ENCODE data around the gene ASB6.
"Not testable (repeated sequence)": the region's sequence is repeated elsewhere in the genome, so short reads cannot be mapped to it uniquely, and the experiment has no call there.

The ASB6 gene

DNA sequence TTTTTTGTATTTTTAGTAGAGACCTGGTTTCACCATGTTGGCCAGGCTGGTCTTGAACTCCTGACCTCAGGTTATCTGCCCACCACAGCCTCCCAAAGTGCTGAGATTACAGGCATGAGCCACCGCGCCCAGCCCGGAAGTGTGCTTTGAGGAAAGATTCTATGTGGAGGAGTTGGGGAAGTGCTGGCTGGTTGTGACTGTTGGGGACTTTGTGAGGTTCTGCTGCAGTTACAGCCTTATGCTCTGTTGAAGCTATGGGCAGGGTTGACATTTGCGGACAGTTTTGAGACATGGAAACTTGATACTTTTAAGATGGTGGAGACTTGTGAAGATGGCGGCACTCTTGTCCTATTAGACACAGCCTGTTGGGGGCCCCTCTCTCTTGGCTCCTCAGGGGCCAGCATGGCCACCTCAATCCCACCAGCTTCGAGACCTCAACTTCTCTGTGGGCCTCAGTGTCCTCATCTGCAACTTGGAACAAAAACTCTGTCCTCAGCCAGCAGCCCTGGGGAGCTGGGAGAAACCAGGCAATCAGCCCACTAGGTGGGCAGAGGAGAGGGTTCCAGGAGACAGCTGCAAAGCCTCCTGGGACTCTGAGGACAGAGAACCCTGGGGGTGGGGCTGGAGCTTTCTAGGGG is 45.9 kb downstream of the ASB6 start:
- TF ChIP-seq, protein P1, sequence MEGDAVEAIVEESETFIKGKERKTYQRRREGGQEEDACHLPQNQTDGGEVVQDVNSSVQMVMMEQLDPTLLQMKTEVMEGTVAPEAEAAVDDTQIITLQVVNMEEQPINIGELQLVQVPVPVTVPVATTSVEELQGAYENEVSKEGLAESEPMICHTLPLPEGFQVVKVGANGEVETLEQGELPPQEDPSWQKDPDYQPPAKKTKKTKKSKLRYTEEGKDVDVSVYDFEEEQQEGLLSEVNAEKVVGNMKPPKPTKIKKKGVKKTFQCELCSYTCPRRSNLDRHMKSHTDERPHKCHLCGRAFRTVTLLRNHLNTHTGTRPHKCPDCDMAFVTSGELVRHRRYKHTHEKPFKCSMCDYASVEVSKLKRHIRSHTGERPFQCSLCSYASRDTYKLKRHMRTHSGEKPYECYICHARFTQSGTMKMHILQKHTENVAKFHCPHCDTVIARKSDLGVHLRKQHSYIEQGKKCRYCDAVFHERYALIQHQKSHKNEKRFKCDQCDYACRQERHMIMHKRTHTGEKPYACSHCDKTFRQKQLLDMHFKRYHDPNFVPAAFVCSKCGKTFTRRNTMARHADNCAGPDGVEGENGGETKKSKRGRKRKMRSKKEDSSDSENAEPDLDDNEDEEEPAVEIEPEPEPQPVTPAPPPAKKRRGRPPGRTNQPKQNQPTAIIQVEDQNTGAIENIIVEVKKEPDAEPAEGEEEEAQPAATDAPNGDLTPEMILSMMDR (IDR thresholded peaks at IDR 0.05; ENCODE audit: low read length, missing control alignments), result no peak
- no peak overlapping the region for H3K4me3 ChIP-seq (replicated peaks; ENCODE audit: low read depth, low read length)
- DNase-seq (ENCODE audit: low read depth), result no peak

DNA sequence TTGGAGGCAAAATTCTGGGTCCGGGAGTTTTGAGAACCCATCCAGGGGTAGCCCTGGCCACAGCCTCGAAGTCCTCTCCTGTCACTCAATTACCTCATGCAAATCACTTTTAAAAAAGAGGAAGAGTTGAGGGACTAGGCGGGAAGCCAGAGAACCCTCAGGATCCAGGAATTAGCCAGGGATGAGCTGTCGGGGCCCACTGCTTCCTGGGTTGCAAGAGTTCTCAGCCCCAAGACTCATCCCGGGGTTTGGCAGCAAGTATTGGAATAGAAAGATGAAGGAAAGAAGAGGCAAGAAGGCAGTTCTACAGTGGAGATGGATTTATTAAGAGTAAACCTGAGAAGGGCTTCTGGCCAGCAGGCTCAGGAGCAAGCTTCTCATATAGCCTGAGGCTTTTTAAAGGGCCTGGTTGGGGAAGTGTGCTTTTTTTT is 46.6 kb downstream of the ASB6 start:
- DNase-seq (ENCODE audit: low read depth), result no peak
- H3K4me3 ChIP-seq (replicated peaks; ENCODE audit: low read depth, low read length), result no peak overlapping the region
- TF ChIP-seq, protein P1 (IDR thresholded peaks at IDR 0.05; ENCODE audit: low read length, missing control alignments), result no peak

DNA sequence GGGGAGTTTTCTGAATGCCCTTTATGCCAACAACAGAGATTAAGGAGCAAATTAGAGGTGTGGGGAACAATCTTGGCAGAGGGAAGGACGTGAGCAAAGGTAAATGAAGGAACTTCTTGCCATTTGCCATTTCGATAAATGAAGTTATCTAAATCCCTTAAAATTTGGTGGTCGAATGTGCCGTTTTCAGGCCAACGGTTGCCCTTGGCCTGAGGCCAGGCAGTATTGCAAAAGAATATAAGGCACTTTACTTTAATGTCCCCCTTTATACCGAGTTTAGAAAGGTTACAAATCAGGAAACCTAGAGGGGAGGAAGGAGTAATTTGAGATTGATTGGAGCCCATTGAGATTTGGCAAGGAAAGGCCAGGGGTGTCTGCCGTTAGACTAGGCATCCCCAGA is 47.3 kb downstream of the ASB6 start:
- no peak overlapping the region for H3K4me3 ChIP-seq (replicated peaks; ENCODE audit: low read depth, low read length)
- no peak for DNase-seq (ENCODE audit: low read depth)
- TF ChIP-seq, protein P1 (IDR thresholded peaks at IDR 0.05; ENCODE audit: low read length, missing control alignments), result no peak

DNA sequence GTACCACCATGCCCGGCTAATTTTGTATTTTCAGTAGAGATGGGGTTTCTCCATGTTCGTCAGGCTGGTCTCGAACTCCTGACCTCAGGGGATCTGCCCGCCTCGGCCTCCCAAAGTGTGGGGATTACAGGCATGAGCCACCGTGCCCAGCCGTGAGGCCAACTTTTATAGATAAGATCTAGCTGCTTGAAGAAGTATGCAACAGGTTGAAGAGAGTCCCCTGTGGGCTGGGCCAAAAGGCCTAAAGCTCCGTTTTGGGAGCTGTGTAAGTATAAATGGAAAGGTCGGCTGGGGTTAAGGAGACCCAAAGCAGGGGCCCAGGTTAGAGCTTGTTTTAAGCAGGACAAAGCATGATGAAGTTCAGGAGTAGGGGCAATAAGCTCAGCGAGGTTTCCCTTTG is 49.2 kb downstream of the ASB6 start:
- not testable (repeated sequence) for H3K4me3 ChIP-seq (replicated peaks; ENCODE audit: low read depth, low read length)

DNA sequence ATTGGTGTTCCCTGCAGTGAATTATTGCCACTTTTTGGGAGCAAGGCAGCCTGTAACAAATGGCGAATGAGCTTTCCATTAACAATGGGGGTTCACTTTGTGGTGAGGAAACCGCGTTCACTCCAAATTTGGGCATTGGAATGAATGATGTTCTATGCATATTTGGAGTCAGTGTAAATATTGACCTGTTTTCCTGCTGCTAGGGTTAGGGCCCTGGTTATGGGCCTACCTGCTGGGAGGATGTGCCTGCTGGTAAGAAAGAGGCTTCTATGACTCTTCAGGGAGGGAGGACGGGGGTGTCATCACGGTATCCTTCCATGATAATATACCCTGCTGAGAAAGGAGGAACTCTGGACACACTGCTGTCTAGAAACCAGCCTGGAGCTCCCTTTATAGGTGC is 50.0 kb downstream of the ASB6 start:
- no peak for DNase-seq (ENCODE audit: low read depth)
- H3K4me3 ChIP-seq (replicated peaks; ENCODE audit: low read depth, low read length), result no peak overlapping the region
- TF ChIP-seq, protein P1 (IDR thresholded peaks at IDR 0.05; ENCODE audit: low read length, missing control alignments), result no peak

More for the DNA sequence above, 49.2 kb downstream of the ASB6 start:
- DNase-seq (ENCODE audit: low read depth), result not testable (repeated sequence)

DNA sequence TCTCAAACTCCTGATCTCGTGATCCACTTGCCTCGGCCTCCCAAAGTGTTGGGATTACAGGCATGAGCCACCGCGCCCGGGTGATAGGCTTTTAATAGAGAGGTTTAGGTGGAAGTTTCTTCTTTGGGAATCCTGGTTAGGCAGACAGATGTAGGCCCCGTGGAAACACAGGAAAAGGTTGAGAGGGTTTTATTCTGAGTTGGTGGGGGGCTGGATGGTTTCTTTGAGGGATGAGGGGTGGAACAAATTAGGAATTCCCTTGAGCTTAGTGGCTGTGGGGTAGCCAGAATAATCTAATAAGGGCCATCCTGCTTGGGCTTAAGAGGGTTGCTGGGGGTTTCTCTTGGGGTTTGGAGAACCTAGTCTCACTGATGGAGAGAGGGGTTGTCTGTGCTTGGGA is 51.5 kb downstream of the ASB6 start:
- H3K4me3 ChIP-seq (replicated peaks; ENCODE audit: low read depth, low read length), result no peak overlapping the region
- TF ChIP-seq, protein P1 (IDR thresholded peaks at IDR 0.05; ENCODE audit: low read length, missing control alignments), result no peak
- DNase-seq (ENCODE audit: low read depth), result no peak

DNA sequence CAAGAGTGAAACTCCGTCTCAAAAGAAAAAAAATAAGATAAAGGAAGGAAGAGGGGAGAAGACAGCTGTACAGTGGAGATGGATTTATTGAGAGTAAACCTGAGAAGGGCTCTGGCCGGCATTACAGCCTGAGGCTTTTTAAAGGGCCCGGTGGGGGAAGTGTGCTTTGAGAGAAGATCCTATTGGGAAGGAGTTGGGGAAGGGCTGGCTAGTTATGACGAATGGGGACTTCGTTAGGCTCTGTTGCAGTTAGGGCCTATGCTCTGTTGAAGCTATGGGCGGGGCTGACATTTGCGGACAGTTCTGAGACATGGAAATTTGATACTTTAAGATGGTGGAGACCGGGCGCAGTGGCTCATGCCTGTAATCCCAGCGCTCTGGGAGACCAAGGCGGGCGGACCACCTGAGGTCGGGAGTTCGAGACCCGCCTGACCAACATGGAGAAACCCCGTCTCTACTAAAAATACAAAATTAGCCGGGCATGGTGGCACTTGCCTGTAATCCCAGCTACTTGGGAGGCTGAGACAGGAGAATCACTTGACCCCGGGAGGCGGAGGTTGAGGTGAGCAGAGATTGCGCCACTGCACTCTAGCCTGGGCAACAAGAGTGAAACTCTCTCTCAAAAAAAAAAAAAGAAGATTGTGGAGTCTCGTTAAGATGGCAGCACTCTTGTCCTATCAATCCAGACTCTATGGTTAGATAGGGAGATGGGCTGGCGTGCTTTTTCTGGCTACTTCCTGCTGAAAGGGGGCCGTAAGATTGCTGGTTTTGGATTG is 54.3 kb downstream of the ASB6 start:
- DNase-seq (ENCODE audit: low read depth), result no peak
- no peak overlapping the region for H3K4me3 ChIP-seq (replicated peaks; ENCODE audit: low read depth, low read length)
- TF ChIP-seq, protein P1 (IDR thresholded peaks at IDR 0.05; ENCODE audit: low read length, missing control alignments), result no peak
